Dermis blood vessel endothelial cell (primary cell): ENCODE measurements around the gene UBXN2A. TPM values are rescaled to one million over a fixed set of nuclear protein-coding genes. Genes with fewer than 3 reads are reported as not detected.

ENCODE experiments used
- DNase-seq: peaks from one replicate; pipeline ENCODE4 v3.0.0; 2010
- total RNA-seq: library from RNA; depleted of rRNA; stranded (reverse); fragments of >200 nt; gene quantifications from 2 replicates; pipeline ENCODE4 v1.2.3, GENCODE V29; 2014

Gene UBXN2A
- 13.1 and 17.0 TPM in 2 replicates for total RNA-seq

- peak; percentile 88 for DNase-seq
Observed at GRCh38 chr2:23939987-23940717, at the start of gene UBXN2A. Gene UBXN2A, plus strand, starts transcription at chr2:23940463. Its CDS starts 17,852 bp downstream, at chr2:23958315.

- DNase-seq: no peak
Observed at GRCh38 chr2:23900133-23900532, 40.1 kb upstream of the UBXN2A start.

GRCh38 chr2:23900541-23901322 lies 39.5 kb upstream of the UBXN2A start:
- peak; percentile 80 for DNase-seq

- DNase-seq: no peak
Observed at GRCh38 chr2:23901966-23902846, 38.1 kb upstream of the UBXN2A start.

- no peak for DNase-seq
Observed at GRCh38 chr2:23903034-23903433, 37.2 kb upstream of the UBXN2A start.

GRCh38 chr2:23904215-23904614 lies 36.0 kb upstream of the UBXN2A start:
- no peak for DNase-seq

GRCh38 chr2:23904692-23905091 lies 35.6 kb upstream of the UBXN2A start:
- peak; percentile 19 for DNase-seq

GRCh38 chr2:23905155-23905554 lies 35.1 kb upstream of the UBXN2A start:
- DNase-seq: no peak

- peak; percentile 66 for DNase-seq
Observed at GRCh38 chr2:23912054-23912453, 28.2 kb upstream of the UBXN2A start.

GRCh38 chr2:23915327-23915726 lies 24.9 kb upstream of the UBXN2A start:
- no peak for DNase-seq

- DNase-seq: no peak
Observed at GRCh38 chr2:23916727-23917405, 23.4 kb upstream of the UBXN2A start.

GRCh38 chr2:23918837-23919489 lies 21.3 kb upstream of the UBXN2A start:
- no peak for DNase-seq

- DNase-seq: no peak
Observed at GRCh38 chr2:23924589-23925359, 15.5 kb upstream of the UBXN2A start.

- peak; percentile 75 for DNase-seq
Observed at GRCh38 chr2:23925702-23926289, 14.5 kb upstream of the UBXN2A start.

- DNase-seq: no peak
Observed at GRCh38 chr2:23926290-23926749, 13.9 kb upstream of the UBXN2A start.

- peak; percentile 97 for DNase-seq
Observed at GRCh38 chr2:23926750-23927571, 13.3 kb upstream of the UBXN2A start, which contains the start of gene ATAD2B. Gene ATAD2B, minus strand, starts transcription at chr2:23927123. Its CDS starts 353 bp downstream, at chr2:23926770.

GRCh38 chr2:23934259-23934658 lies 6.0 kb upstream of the UBXN2A start:
- no peak for DNase-seq

- DNase-seq: peak; percentile 57
Observed at GRCh38 chr2:23940718-23941620, 706 bp downstream of the UBXN2A start.
